Kidney (tissue), 14 donors: ENCODE results near the gene MLC1. TPM values are rescaled to one million over a fixed set of nuclear protein-coding genes. Genes with fewer than 3 reads are reported as not detected.

Source experiments
- DNase-seq, 5 donors: peaks; one replicate each; pipeline ENCODE4 v3.0.0-alpha.2; 2013 to 2020
- FAIRE-seq: peaks from 2 replicates; lab custom pipeline; 2012; peaks lifted over from hg19 to GRCh38; lab: Jason Lieb, UNC
- H3K27ac ChIP-seq, 2 donors: one replicate each; pipeline ENCODE4 v1.7.0; 2013; ENCODE audit warnings: low read depth in 2 of 2, low read length in 2 of 2, inconsistent platforms in 1 of 2
- H3K27me3 ChIP-seq: one replicate; pipeline ENCODE4 v1.7.1; 2013; ENCODE audit warnings: low read length, inconsistent platforms; ENCODE audit not compliant: control insufficient read depth, insufficient read depth
- H3K36me3 ChIP-seq, 3 donors: one replicate each; pipeline versions ENCODE4 v1.7.0 to v1.7.1; 2013; ENCODE audit warnings: low read length in 3 of 3, control low read depth in 1 of 3, inconsistent platforms in 1 of 3; ENCODE audit not compliant: insufficient read depth in 3 of 3, control insufficient read depth in 2 of 3
- H3K4me1 ChIP-seq, 3 donors: one replicate each; pipeline versions ENCODE4 v1.7.0 to v1.7.1; 2013; ENCODE audit warnings: low read length in 3 of 3, inconsistent platforms in 1 of 3, low read depth in 1 of 3; ENCODE audit not compliant: control insufficient read depth in 2 of 3, insufficient read depth in 2 of 3
- H3K4me3 ChIP-seq, 3 donors: one replicate each; pipeline versions ENCODE4 v1.7.0 to v1.8.1; 2013; ENCODE audit warnings: low read length in 3 of 3, control low read depth in 1 of 3, inconsistent platforms in 1 of 3
- H3K9ac ChIP-seq, 3 donors: one replicate each; pipeline versions ENCODE4 v1.7.0 to v1.7.1; 2013; ENCODE audit warnings: low read length in 3 of 3, control low read depth in 1 of 3, inconsistent platforms in 1 of 3
- H3K9me3 ChIP-seq, 3 donors: one replicate each; pipeline versions ENCODE4 v1.7.0 to v1.7.1; 2013; ENCODE audit warnings: low read length in 3 of 3, control low read depth in 1 of 3, inconsistent platforms in 1 of 3; ENCODE audit not compliant: control insufficient read depth in 2 of 3, insufficient read depth in 1 of 3
- CTCF ChIP-seq: IDR thresholded peaks from 3 replicates; pipeline ENCODE4 v1.5.1; 2012; ENCODE audit warnings: mild to moderate bottlenecking, moderate library complexity, borderline replicate concordance; ENCODE audit not compliant: insufficient read depth; ENCODE audit errors: extremely low read depth
- intact Hi-C: fragments of 100-400 bp; cut with DNase I; formaldehyde crosslinking; loops from one replicate; pipeline ENCODE4 v1.11.1; 2022
- polyA plus RNA-seq: library from polyadenylated mRNA; stranded (reverse); fragments of 350-450 nt; fragmentation: Illumina TruSeq; extraction: RNeasy Lipid Tissue Mini Kit (QIAGEN cat#74804); gene quantifications from one replicate; pipeline ENCODE4 v1.2.3, GENCODE V29; 2014; ENCODE audit warnings: low read depth, low replicate concordance; ENCODE audit not compliant: insufficient read depth
- total RNA-seq: library from RNA; stranded (reverse); fragmentation: NEBNext Ultra II Directional; extraction: Animal tissue kit (Norgen Biotek cat#: 25700); gene quantifications from one replicate; pipeline ENCODE4 v1.2.1, GENCODE V29; 2021
- donor health status: control.
- donor health status: control.
- donor health status: control.
- donor health status: control.
- donor health status: control.
- donor health status: DM: yes; HTN: yes; CAD: no.
- donor health status: Normal renal cell carcinoma (clear cell type).

Gene MLC1
- total and polyA plus RNA-seq, 2 donors from 2014 or later, result 0.28 TPM; not detected in 1

- intact Hi-C loops, result no loop called here
- no peak overlapping the region for H3K9ac ChIP-seq
- FAIRE-seq (no peak), DNase-seq (peak in 1 of 5 donors; percentile 69)
- no peaks in the 10 kb centered on the region for H3K36me3 ChIP-seq
- H3K9me3 ChIP-seq, result no peaks in the 10 kb centered on the region
- no peak overlapping the region for H3K27ac ChIP-seq
- H3K27me3 ChIP-seq, result no peaks in the 10 kb centered on the region
- TF ChIP-seq CTCF, result no peak
- no peak overlapping the region for H3K4me3 ChIP-seq
- H3K4me1 ChIP-seq, result peaks cover 0 to 2% (median 0%) of the 10 kb centered on the region in 3 donors
These were observed 23.3 kb downstream of the MLC1 start for GRCh38 chr22:50061824-50062355.

GRCh38 chr22:50061141-50061823, 23.9 kb downstream of the MLC1 start:
- no peaks in the 10 kb centered on the region for H3K27me3 ChIP-seq
- peaks cover 0 to 2% (median 0%) of the 10 kb centered on the region in 3 donors for H3K4me1 ChIP-seq
- H3K27ac ChIP-seq, result no peak overlapping the region
- intact Hi-C loops, result no loop called here
- no peak for TF ChIP-seq CTCF
- no peaks in the 10 kb centered on the region for H3K9me3 ChIP-seq
- peak in 1 of 5 donors; percentile 54 for DNase-seq
- no peak overlapping the region for H3K4me3 ChIP-seq
- no peaks in the 10 kb centered on the region for H3K36me3 ChIP-seq
- no peak overlapping the region for H3K9ac ChIP-seq
- FAIRE-seq, result no peak

GRCh38 chr22:50060441-50061140, 24.6 kb downstream of the MLC1 start:
- Histone ChIP-seq H3K4me1 (peaks cover 0 to 2% (median 0%) of the 10 kb centered on the region in 3 donors), H3K36me3 (no peaks in the 10 kb centered on the region), H3K9me3 (no peaks in the 10 kb centered on the region), H3K27ac (no peak overlapping the region), H3K27me3 (no peaks in the 10 kb centered on the region), H3K4me3 (no peak overlapping the region), H3K9ac (no peak overlapping the region)
- no peak for TF ChIP-seq CTCF
- intact Hi-C loops, result no loop called here
- no peak for FAIRE-seq
- DNase-seq, result peak; percentile 66 to 78 (median 74)
